Endodermal cell (in vitro differentiated cells): ENCODE measurements around the gene TUBB4A. TPM values are rescaled to one million over a fixed set of nuclear protein-coding genes. Genes with fewer than 3 reads are reported as not detected.

Experiments used
- DNase-seq: peaks from one replicate; pipeline ENCODE4 v3.0.0-alpha.2; 2017
- H3K27ac ChIP-seq: 2 replicates; pipeline ENCODE4 v1.5.1; 2013; ENCODE audit warnings: mild to moderate bottlenecking, low read depth, low read length, moderate library complexity
- H3K27me3 ChIP-seq: 2 replicates; pipeline ENCODE4 v1.6.1; 2013; ENCODE audit warnings: mild to moderate bottlenecking, low read length, moderate library complexity; ENCODE audit not compliant: insufficient read depth, control insufficient read depth, poor library complexity, severe bottlenecking
- H3K36me3 ChIP-seq: 2 replicates; pipeline ENCODE4 v1.7.0; 2013; ENCODE audit warnings: mild to moderate bottlenecking, low read length, moderate library complexity; ENCODE audit not compliant: control insufficient read depth, insufficient read depth
- H3K4me1 ChIP-seq: one replicate; pipeline ENCODE4 v1.7.0; 2013; ENCODE audit warnings: low read length; ENCODE audit not compliant: control insufficient read depth, insufficient read depth
- H3K4me3 ChIP-seq: 2 replicates; pipeline ENCODE4 v1.5.1; 2013; ENCODE audit warnings: mild to moderate bottlenecking, low read length, moderate library complexity
- H3K9ac ChIP-seq: 2 replicates; pipeline ENCODE4 v1.6.1; 2013; ENCODE audit warnings: mild to moderate bottlenecking, low read length, moderate library complexity; ENCODE audit not compliant: poor library complexity, severe bottlenecking; ENCODE audit errors: extremely low read depth
- H3K9me3 ChIP-seq: 2 replicates; pipeline ENCODE4 v1.6.1; 2013; ENCODE audit warnings: mild to moderate bottlenecking, low read length, moderate library complexity; ENCODE audit not compliant: control insufficient read depth
- H3K27ac Mint-ChIP-seq: 2 replicates; pipeline ENCODE4 v1.8.0; 2020; ENCODE audit warnings: mixed read lengths
- H3K27me3 Mint-ChIP-seq: 2 replicates; pipeline ENCODE4 v1.8.0; 2021; ENCODE audit warnings: mild to moderate bottlenecking, mixed read lengths; ENCODE audit not compliant: insufficient read depth
- H3K36me3 Mint-ChIP-seq: 2 replicates; pipeline ENCODE4 v1.8.0; 2020; ENCODE audit warnings: low read depth, mixed read lengths
- H3K4me1 Mint-ChIP-seq: 2 replicates; pipeline ENCODE4 v1.8.0; 2020; ENCODE audit warnings: mixed read lengths
- H3K4me3 Mint-ChIP-seq: 2 replicates; pipeline ENCODE4 v1.8.0; 2020; ENCODE audit warnings: mild to moderate bottlenecking, moderate library complexity, mixed read lengths
- H3K9me3 Mint-ChIP-seq: 2 replicates; pipeline ENCODE4 v1.8.0; 2020; ENCODE audit warnings: mild to moderate bottlenecking, mixed read lengths
- WGBS, 2 experiments: methylation state at CpG; one replicate each; pipeline versions ENCODE4 v1.1.5 to v1.1.7; 2013; ENCODE audit warnings: missing lambda C conversion rate in 2 of 2, mixed read lengths in 1 of 2; ENCODE audit not compliant: insufficient coverage in 1 of 2, insufficient read length in 1 of 2; 5-methylcytosine and 5-hydroxymethylcytosine counted together
- total RNA-seq, 2 donors: library from RNA; stranded (reverse); fragmentation: NEBNext Ultra II Directional in 1 of 2; extraction: Animal tissue kit (Norgen Biotek cat#: 25700) in 1 of 2; gene quantifications; 2 replicates in 1 of 2; 3 replicates in 1 of 2; pipeline ENCODE4 v1.2.1, GENCODE V29; 2021
- TF ChIP-seq, protein P1 (sequence below): fragments of 200-600 bp; sonication (generic); conservative IDR thresholded peaks from 2 replicates; pipeline ENCODE4 v1.5.0; 2021; ENCODE audit warnings: antibody characterized with exemption, mild to moderate bottlenecking

The TUBB4A gene
- total RNA-seq, 2 donors from 2014 or later, result 5.2 to 7.5 TPM

- TF ChIP-seq, protein P1, sequence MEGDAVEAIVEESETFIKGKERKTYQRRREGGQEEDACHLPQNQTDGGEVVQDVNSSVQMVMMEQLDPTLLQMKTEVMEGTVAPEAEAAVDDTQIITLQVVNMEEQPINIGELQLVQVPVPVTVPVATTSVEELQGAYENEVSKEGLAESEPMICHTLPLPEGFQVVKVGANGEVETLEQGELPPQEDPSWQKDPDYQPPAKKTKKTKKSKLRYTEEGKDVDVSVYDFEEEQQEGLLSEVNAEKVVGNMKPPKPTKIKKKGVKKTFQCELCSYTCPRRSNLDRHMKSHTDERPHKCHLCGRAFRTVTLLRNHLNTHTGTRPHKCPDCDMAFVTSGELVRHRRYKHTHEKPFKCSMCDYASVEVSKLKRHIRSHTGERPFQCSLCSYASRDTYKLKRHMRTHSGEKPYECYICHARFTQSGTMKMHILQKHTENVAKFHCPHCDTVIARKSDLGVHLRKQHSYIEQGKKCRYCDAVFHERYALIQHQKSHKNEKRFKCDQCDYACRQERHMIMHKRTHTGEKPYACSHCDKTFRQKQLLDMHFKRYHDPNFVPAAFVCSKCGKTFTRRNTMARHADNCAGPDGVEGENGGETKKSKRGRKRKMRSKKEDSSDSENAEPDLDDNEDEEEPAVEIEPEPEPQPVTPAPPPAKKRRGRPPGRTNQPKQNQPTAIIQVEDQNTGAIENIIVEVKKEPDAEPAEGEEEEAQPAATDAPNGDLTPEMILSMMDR, result no peak
- Histone ChIP-seq H3K4me3 (no peak overlapping the region), H3K36me3 (peaks cover 39% of the 10 kb centered on the region), H3K27me3 (no peaks in the 10 kb centered on the region), H3K9me3 (peaks cover 31% of the 10 kb centered on the region), H3K27ac (no peak overlapping the region), H3K9ac (no peak overlapping the region), H3K4me1 (no peaks in the 10 kb centered on the region)
- WGBS, 2 experiments, result 95 to 96% methylated on average over 14 to 15 of the region's 15 CpGs
- H3K4me1 Mint-ChIP-seq, result peaks cover 7% of the 10 kb centered on the region
- no peak for DNase-seq
- H3K27me3 Mint-ChIP-seq, result peaks cover 10% of the 10 kb centered on the region
- no peak overlapping the region for H3K4me3 Mint-ChIP-seq
- H3K9me3 Mint-ChIP-seq, result peaks cover 28% of the 10 kb centered on the region
- no peak overlapping the region for H3K27ac Mint-ChIP-seq
- H3K36me3 Mint-ChIP-seq, result peaks cover 47% of the 10 kb centered on the region
Measured at GRCh38 chr19:6455924-6456323, 46.2 kb downstream of the TUBB4A start.

DNA sequence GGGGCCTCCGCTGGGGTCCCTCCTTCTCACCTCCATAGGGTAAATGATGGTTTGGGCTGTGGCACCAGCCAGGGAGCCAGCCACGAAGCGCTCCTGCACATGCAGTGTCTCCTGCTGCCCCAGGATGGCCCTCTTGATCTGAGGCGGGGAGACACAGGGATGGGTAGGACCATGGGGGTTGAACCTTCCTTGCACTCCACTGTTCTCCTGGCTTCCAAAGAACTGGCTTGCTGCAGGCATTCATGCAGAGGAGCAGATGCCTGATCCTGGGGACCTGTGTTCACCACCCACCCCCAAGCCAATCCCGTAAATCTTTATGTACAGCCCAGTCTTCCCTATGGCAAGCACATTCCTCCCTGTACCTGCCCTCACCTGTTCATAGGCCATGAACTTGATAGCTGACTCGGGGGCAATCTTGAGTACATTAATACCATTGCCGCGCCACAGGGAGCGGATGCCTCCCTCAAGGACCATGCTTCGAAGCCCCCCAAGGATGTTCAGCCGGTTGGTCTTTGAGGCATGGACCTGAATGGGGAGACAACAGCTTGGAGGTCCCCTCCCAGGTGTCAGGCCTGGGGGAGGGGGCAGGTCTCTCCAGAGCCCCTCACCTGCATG, 48.1 kb downstream of the TUBB4A start:
- 98 to 100% methylated on average over 8 to 11 of the region's 11 CpGs for WGBS, 2 experiments
- no peak for DNase-seq
- peaks cover 8% of the 10 kb centered on the region for H3K27me3 Mint-ChIP-seq
- Histone ChIP-seq H3K36me3 (peaks cover 43% of the 10 kb centered on the region), H3K9me3 (peaks cover 31% of the 10 kb centered on the region), H3K27me3 (no peaks in the 10 kb centered on the region), H3K9ac (no peak overlapping the region), H3K4me1 (no peaks in the 10 kb centered on the region), H3K4me3 (no peak overlapping the region), H3K27ac (no peak overlapping the region)
- H3K4me3 Mint-ChIP-seq, result no peak overlapping the region
- H3K9me3 Mint-ChIP-seq, result peaks cover 28% of the 10 kb centered on the region
- H3K36me3 Mint-ChIP-seq, result peaks cover 53% of the 10 kb centered on the region
- peaks cover 5% of the 10 kb centered on the region for H3K4me1 Mint-ChIP-seq
- TF ChIP-seq, protein P1, result no peak
- no peak overlapping the region for H3K27ac Mint-ChIP-seq

DNA sequence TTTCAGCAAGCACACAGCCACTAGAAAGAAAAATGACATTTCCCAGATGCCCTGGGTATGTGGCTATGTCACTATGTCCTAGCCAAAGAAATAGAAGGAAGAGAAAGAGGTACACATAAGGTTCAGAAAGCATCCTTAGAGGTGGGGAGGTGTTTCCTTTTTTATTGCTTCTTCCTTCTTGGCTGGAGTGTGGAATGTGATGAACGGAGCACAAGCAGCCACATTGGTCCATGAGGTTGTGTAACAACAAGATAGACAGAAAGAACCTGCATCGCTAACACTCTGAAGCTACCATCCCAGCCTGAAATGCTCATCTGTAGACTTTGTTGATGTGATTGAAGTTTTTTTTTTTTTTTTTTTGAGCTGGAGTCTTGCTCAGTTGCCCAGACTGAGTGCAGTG, 49.2 kb downstream of the TUBB4A start:
- Histone ChIP-seq H3K9me3 (peaks cover 31% of the 10 kb centered on the region), H3K27ac (no peak overlapping the region), H3K27me3 (no peaks in the 10 kb centered on the region), H3K4me1 (no peaks in the 10 kb centered on the region), H3K9ac (no peak overlapping the region), H3K4me3 (no peak overlapping the region), H3K36me3 (peaks cover 43% of the 10 kb centered on the region)
- H3K27ac Mint-ChIP-seq, result no peak overlapping the region
- TF ChIP-seq, protein P1, result no peak
- WGBS, 2 experiments, result 100% methylated on average over 1 to 2 of the region's 2 CpGs
- peaks cover 28% of the 10 kb centered on the region for H3K9me3 Mint-ChIP-seq
- no peak overlapping the region for H3K4me3 Mint-ChIP-seq
- no peaks in the 10 kb centered on the region for H3K4me1 Mint-ChIP-seq
- DNase-seq, result no peak
- H3K36me3 Mint-ChIP-seq, result peaks cover 53% of the 10 kb centered on the region
- H3K27me3 Mint-ChIP-seq, result no peaks in the 10 kb centered on the region
